NCI-H446 treated with DMSO at 0.1 percent for 48 hours (cell line): Measurements from ENCODE around the gene CMTM8.

Source experiments
- DNase-seq: peaks from one replicate; lab custom pipeline; 2025; lab: John Stamatoyannopoulos, UW

Gene CMTM8

GRCh38 chr3:32308378-32308777 lies 69.9 kb downstream of the CMTM8 start:
- no peak for DNase-seq

- no peak for DNase-seq
Observed at GRCh38 chr3:32309654-32310242, 71.3 kb downstream of the CMTM8 start.

- no peak for DNase-seq
Observed at GRCh38 chr3:32310336-32310735, 71.9 kb downstream of the CMTM8 start.

GRCh38 chr3:32310918-32311839 lies 72.7 kb downstream of the CMTM8 start:
- DNase-seq: peak; percentile 71

- no peak for DNase-seq
Observed at GRCh38 chr3:32312251-32312650, 73.8 kb downstream of the CMTM8 start.

GRCh38 chr3:32313169-32313568 lies 74.7 kb downstream of the CMTM8 start:
- DNase-seq: no peak

- no peak for DNase-seq
Observed at GRCh38 chr3:32313723-32314473, 75.4 kb downstream of the CMTM8 start.

GRCh38 chr3:32315441-32315840 lies 77.0 kb downstream of the CMTM8 start:
- DNase-seq: no peak

GRCh38 chr3:32316319-32316718 lies 77.8 kb downstream of the CMTM8 start:
- DNase-seq: no peak

GRCh38 chr3:32316976-32317375 lies 78.5 kb downstream of the CMTM8 start:
- DNase-seq: no peak

GRCh38 chr3:32319607-32320006 lies 81.1 kb downstream of the CMTM8 start:
- no peak for DNase-seq

GRCh38 chr3:32320080-32320479 lies 81.6 kb downstream of the CMTM8 start:
- DNase-seq: no peak

- no peak for DNase-seq
Observed at GRCh38 chr3:32321095-32321790, 82.8 kb downstream of the CMTM8 start.

GRCh38 chr3:32322311-32322710 lies 83.8 kb downstream of the CMTM8 start:
- no peak for DNase-seq

- no peak for DNase-seq
Observed at GRCh38 chr3:32323604-32324003, 85.1 kb downstream of the CMTM8 start.

- DNase-seq: no peak
Observed at GRCh38 chr3:32325201-32325600, 86.7 kb downstream of the CMTM8 start.

- DNase-seq: peak; percentile 54
Observed at GRCh38 chr3:32325927-32326326, 87.4 kb downstream of the CMTM8 start.

GRCh38 chr3:32326795-32327194 lies 88.3 kb downstream of the CMTM8 start:
- DNase-seq: no peak

GRCh38 chr3:32334675-32335074 lies 96.2 kb downstream of the CMTM8 start:
- DNase-seq: no peak

GRCh38 chr3:32335365-32336112 lies 97.1 kb downstream of the CMTM8 start:
- DNase-seq: no peak

- no peak for DNase-seq
Observed at GRCh38 chr3:32336113-32336498, 97.6 kb downstream of the CMTM8 start.
